GM10266 (cell line): ENCODE results near the gene SLC17A7.

Experiments
- DNase-seq: peaks from one replicate; pipeline ENCODE4 v3.0.0; 2012; ENCODE audit errors: extremely low spot score
- TF ChIP-seq, protein P1 (sequence below): IDR thresholded peaks from 2 replicates; pipeline ENCODE4 v1.5.1; 2012; ENCODE audit warnings: mild to moderate bottlenecking, low read depth; ENCODE audit not compliant: control insufficient read depth, insufficient read depth; ENCODE audit errors: missing control alignments

The SLC17A7 gene

DNA sequence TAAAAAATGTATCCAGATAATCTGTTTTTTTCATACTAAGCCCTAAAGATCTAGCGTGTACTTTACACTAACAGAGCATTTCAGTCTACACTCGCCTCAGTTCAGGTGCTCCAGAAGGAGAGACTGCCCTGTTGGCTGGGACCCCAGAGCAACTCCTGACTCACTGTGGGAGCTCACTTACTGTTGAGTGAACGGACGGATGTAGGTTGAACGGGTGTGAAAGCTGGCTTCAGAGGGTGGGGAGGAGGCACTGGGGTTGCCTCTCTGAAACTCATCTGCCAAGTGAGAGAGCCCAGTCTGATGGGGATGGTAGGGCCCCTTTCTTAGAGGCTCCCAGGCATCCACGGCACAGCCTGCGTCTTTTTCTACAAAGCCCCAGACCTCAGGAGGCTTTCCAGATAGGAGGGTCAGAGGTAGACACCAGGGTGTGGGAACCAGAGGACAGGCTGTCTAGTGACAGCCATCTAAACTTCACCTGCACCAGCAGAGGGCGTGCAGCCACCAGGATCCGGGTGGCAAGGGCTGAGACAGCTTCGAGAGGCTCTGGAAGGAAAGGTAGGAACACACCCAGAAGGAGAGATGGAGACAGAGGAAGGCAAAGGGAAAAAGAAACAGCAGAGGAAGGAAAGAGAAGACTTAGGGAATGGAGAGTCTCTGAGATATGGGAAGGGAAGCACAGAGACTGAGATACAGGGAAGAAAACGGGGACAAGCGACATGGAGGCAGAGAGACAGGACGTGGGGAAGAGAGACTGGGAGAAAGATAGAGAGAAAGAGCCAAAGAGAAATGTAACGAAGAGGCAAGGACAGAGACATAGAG is 49.5 kb downstream of the SLC17A7 start:
- peak; percentile 85 for DNase-seq
- TF ChIP-seq, protein P1, sequence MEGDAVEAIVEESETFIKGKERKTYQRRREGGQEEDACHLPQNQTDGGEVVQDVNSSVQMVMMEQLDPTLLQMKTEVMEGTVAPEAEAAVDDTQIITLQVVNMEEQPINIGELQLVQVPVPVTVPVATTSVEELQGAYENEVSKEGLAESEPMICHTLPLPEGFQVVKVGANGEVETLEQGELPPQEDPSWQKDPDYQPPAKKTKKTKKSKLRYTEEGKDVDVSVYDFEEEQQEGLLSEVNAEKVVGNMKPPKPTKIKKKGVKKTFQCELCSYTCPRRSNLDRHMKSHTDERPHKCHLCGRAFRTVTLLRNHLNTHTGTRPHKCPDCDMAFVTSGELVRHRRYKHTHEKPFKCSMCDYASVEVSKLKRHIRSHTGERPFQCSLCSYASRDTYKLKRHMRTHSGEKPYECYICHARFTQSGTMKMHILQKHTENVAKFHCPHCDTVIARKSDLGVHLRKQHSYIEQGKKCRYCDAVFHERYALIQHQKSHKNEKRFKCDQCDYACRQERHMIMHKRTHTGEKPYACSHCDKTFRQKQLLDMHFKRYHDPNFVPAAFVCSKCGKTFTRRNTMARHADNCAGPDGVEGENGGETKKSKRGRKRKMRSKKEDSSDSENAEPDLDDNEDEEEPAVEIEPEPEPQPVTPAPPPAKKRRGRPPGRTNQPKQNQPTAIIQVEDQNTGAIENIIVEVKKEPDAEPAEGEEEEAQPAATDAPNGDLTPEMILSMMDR = peak; percentile 94

DNA sequence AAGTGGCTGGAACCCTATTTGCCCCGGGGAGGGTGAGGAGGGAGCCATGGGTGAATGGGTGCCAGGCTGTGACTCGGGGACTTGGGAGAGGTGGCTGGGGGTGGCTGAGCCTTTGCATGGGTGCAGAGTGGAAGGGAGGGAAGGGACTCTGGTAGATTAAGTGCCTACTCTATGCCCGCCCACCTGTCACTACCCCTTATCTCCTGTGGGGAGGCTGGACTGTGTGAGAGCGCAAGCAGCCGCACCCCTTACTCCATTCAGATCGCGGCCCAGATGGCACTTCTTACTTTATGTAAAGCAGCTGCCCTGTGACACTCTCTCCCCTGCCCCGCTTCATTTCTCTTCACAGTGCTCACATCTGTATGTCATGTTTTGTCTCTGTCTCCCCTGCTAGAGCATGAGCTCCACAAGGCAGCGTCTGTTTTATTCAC is 50.4 kb downstream of the SLC17A7 start:
- no peak for DNase-seq
- TF ChIP-seq, protein P1 = no peak

DNA sequence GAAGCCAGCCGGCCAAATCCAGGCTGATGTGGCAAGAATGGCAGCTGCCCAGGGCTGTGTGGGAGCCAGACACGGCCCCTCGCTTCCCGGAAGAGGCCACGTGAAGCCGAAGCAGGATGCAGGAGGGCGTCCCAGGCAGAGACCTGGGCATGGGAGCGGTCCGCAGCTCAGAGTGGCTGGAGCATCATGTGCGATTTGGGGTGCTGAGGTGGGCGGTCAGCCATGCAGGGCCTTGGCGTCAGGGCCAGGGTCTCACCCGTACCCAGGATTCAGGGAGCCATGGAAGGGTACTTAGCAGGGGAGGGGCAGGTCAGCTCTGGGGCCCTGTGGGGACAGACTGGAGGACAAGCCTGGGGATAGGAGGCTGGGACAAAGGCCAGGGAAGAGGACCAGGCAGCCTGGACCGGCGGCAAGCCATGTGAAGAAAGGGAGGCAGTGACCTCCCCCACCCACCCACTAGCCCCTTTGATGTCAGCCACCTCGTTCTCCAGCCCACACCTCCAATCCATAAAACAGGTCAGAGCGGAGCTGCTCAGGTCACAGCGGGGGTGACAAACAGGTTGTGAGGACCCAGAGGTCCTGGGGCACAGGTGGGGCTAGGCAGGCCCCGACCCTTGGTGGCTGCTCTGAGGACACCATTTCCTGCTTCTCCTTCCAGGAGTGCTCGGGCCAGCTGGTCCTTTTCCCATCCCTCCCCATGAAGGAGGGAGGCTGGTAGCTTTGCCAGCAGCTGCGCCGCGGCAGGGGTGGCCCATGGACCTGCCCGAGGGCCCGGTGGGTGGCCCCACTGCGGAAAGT is 51.0 kb downstream of the SLC17A7 start:
- DNase-seq = no peak
- TF ChIP-seq, protein P1 = no peak

DNA sequence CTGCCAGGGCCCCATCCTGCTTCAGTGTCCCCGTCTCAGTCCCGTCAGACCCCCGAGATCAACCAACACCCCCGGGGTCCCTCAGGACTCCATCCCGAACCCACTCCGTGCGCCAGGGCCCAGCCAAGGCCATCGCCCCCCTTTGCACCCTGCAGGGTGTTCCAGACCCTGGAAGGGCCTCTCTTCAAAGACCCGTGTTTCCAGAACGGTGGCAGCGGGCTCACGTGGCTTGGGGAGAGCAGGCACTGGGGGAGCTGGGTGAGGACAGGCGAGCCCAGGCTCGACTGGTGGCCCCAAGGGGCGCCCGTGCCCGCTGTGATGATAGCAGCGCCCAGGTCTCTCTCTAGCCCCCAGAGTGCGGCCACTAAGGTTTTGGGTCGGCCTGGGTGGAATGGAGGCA is 51.9 kb downstream of the SLC17A7 start:
- no peak for DNase-seq
- TF ChIP-seq, protein P1 = no peak

DNA sequence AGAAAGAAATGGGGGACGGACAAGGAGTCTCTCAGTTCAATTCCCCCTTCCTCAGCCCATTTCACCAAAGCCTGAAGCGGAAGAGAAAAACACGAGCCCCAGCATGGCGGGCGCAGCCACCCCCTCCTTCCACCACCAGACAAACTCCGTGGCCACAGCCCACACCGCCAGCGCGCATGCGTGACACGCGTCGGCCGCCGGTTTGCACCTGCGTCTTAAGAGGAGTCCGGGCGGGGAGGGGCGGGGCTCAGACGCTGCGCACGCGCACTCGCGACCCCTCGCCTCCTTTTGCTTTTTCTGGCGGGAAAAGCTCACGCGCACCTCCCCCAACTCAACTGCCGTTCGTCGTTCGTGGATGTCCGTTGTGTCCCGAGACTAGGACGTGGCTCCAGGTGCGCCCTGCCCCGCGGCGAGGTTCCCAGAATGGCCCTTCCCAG is 53.4 kb downstream of the SLC17A7 start, which contains the start of gene KASH5:
TSS of gene KASH5 (plus strand) at position 314 of the 437 bp plus-strand sequence. CDS start 2,635 bp downstream, outside the sequence.
- peak; percentile 89 for DNase-seq
- TF ChIP-seq, protein P1 = no peak

DNA sequence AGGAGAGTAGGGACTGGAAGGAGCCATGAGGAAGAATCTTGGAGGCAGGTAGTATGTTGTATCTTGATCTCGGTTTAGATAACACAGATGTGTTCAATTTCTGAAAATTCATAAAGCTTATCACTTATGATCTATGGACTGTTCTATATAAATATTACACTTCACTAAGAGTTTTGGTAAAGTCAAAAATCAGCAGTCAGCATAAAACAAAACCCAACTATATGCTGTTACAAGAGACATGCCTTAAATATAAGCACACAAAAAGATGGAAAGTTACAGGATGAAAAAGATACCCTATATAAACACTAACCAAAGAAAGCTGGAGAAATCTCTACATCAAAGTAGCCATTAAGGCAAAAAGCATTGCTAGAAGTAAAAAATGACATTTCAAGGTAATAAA is 57.7 kb downstream of the SLC17A7 start:
- TF ChIP-seq, protein P1 = no peak
- DNase-seq = no peak
